ENCODE results near the gene ZSCAN10. TPM values are rescaled to one million over a fixed set of nuclear protein-coding genes. Genes with fewer than 3 reads are reported as not detected.
A peak's percentile ranks its signal among the peaks of the same experiment; 100 is the strongest.

Gene ZSCAN10
- total RNA-seq, 3 donors from 2014 or later (not counting 1 experiment from before 2014, with no cell fraction given) = 0.65 to 0.96 (median 0.77) TPM

GRCh38 chr16:3133844-3134243 is 34.8 kb upstream of the ZSCAN10 start:
- Mint-ChIP-seq H3K4me1 (peaks cover 29 to 43% of the 10 kb centered on the region in 2 donors), H3K9me3 (no peaks in the 10 kb centered on the region), H3K27me3 (ENCODE audit: low read depth in 2 of 2) (no peaks in the 10 kb centered on the region), H3K36me3 (no peaks in the 10 kb centered on the region), H3K4me3 (peak overlapping the region; percentile 95), H3K27ac (peak overlapping the region; percentile 96)
- ATAC-seq = no peak
- H3K4me1 ChIP-seq (ENCODE audit: control insufficient read depth, insufficient read depth, low read length) = peaks cover 28% of the 10 kb centered on the region
- H3K9me3 ChIP-seq (ENCODE audit: control insufficient read depth, insufficient read depth, low read length) = no peaks in the 10 kb centered on the region
- TF ChIP-seq, protein P1, sequence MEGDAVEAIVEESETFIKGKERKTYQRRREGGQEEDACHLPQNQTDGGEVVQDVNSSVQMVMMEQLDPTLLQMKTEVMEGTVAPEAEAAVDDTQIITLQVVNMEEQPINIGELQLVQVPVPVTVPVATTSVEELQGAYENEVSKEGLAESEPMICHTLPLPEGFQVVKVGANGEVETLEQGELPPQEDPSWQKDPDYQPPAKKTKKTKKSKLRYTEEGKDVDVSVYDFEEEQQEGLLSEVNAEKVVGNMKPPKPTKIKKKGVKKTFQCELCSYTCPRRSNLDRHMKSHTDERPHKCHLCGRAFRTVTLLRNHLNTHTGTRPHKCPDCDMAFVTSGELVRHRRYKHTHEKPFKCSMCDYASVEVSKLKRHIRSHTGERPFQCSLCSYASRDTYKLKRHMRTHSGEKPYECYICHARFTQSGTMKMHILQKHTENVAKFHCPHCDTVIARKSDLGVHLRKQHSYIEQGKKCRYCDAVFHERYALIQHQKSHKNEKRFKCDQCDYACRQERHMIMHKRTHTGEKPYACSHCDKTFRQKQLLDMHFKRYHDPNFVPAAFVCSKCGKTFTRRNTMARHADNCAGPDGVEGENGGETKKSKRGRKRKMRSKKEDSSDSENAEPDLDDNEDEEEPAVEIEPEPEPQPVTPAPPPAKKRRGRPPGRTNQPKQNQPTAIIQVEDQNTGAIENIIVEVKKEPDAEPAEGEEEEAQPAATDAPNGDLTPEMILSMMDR (IDR thresholded peaks at IDR 0.05) = no peak
- H3K4me3 ChIP-seq (ENCODE audit: low read length) = peak overlapping the region; percentile 94
- no peaks in the 10 kb centered on the region for H3K27me3 ChIP-seq (ENCODE audit: control insufficient read depth, insufficient read depth, low read length)
- peak overlapping the region; percentile 95 for H3K27ac ChIP-seq (ENCODE audit: low read length)
- H3K36me3 ChIP-seq (ENCODE audit: control insufficient read depth, insufficient read depth, low read length) = peaks cover 7% of the 10 kb centered on the region
- intact Hi-C loops (cut with micrococcal nuclease) = loop anchor here (1.0 to 2.0 kb wide), 2 partner anchors 10 to 17 kb away; no protein-coding TSS in a partner anchor
- peak in 1 of 2 donors; percentile 32 for DNase-seq
- WGBS (ENCODE audit: insufficient coverage) = 10% methylated on average over 6 of the region's 7 CpGs

DNA sequence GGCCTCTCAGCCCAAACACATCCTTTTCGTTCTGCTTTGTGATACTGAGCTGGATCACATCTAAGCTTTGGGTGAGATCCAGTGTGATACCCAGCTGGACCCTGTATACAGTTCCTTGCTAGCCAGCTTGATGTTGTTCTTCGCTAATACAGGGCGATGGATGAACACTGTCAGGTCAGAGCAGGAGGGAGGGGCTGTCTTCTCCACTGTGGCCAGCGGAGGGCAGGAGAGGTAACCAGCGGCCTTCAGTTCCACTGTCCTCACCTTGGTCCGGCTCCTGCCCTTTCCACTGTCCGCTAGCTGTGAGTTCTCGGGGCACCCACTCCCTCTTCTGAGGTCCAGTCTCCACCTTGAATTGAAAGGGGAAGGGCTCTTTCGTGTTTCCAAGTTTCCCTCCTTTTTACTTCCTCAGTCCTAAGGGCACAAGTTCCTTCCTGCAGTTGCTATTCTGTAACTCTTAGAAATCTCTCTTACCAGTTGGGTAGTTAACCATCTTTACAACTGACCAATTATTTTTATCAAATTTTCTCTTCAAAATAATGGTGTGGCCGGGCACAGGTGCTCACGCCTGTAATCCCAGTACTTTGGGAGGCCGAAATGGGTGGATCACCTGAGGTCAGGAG is 32.8 kb upstream of the ZSCAN10 start:
- Mint-ChIP-seq H3K9me3 (no peaks in the 10 kb centered on the region), H3K27me3 (ENCODE audit: low read depth in 2 of 2) (no peaks in the 10 kb centered on the region), H3K36me3 (no peaks in the 10 kb centered on the region), H3K27ac (peak overlapping the region; percentile 23 to 38), H3K4me3 (no peak overlapping the region), H3K4me1 (peaks cover 42 to 63% of the 10 kb centered on the region in 2 donors)
- TF ChIP-seq, protein P1 (IDR thresholded peaks at IDR 0.05) = peak; percentile 31
- intact Hi-C loops (cut with micrococcal nuclease) = no loop called here
- Histone ChIP-seq H3K4me3 (ENCODE audit: low read length) (no peak overlapping the region), H3K27ac (ENCODE audit: low read length) (no peak overlapping the region), H3K36me3 (ENCODE audit: control insufficient read depth, insufficient read depth, low read length) (peaks cover 3% of the 10 kb centered on the region), H3K4me1 (ENCODE audit: control insufficient read depth, insufficient read depth, low read length) (peaks cover 41% of the 10 kb centered on the region), H3K9me3 (ENCODE audit: control insufficient read depth, insufficient read depth, low read length) (no peaks in the 10 kb centered on the region), H3K27me3 (ENCODE audit: control insufficient read depth, insufficient read depth, low read length) (no peaks in the 10 kb centered on the region)
- ATAC-seq (no peak), DNase-seq (peak in 1 of 2 donors; percentile 62)
- 75% methylated on average over 12 of the region's 12 CpGs for WGBS (ENCODE audit: insufficient coverage)

DNA sequence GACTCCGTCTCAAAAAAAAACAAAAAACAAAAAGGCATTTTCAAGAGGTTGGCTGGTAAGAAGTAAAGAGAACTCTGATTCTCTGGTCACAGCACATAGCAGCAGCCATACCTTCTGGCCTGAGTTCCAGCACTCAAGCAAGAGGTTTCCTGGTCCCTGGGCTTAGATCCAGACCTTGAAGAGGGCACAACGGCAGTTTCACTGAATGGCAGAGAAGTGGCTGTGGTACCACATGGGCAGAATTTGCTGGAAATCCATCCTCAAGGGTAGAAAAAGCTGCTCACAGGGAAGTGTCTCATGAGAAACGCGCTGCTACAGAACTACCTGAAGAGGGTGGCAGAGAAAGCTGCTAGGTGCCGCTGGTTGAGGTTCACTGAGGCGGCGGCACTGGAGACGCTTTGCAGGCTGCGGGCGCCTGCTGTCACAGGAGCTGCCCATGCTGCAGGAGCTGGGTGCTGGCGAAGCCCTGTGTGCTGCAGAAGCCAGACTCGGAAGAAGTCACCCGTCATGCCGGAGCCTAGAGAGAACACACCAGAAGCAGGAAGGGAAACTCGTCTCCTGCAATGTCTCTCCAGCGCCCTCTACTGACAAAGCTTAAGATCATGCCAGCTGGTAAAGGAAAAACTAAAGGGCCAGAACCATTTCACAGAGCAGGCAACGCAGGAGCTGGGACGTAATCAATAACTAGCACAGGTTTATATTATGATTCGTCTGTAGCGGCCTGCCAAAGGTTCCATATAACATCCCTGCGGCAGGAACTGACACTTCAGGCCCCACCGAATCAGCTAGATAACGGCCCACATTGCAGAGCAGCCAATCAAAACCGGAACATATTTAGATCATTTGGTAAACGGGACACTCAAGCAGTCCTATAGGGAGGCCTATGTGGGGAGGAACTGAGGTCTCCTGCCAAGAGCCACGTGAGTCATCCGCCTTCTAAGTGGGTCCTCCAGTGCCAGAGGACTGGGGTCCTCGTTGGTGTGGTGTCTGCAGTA is 30.3 kb upstream of the ZSCAN10 start:
- intact Hi-C loops (cut with micrococcal nuclease) = loop anchor here (1.0 kb wide), 2 partner anchors 33 to 70 kb away; no protein-coding TSS in a partner anchor
- peaks cover 38 to 61% of the 10 kb centered on the region in 2 donors for H3K4me1 Mint-ChIP-seq
- Histone ChIP-seq H3K4me3 (ENCODE audit: low read length) (peak overlapping the region; percentile 54), H3K9me3 (ENCODE audit: control insufficient read depth, insufficient read depth, low read length) (no peaks in the 10 kb centered on the region), H3K4me1 (ENCODE audit: control insufficient read depth, insufficient read depth, low read length) (peaks cover 44% of the 10 kb centered on the region), H3K36me3 (ENCODE audit: control insufficient read depth, insufficient read depth, low read length) (peaks cover 3% of the 10 kb centered on the region), H3K27ac (ENCODE audit: low read length) (peak overlapping the region; percentile 44), H3K27me3 (ENCODE audit: control insufficient read depth, insufficient read depth, low read length) (no peaks in the 10 kb centered on the region)
- TF ChIP-seq, protein P1 (IDR thresholded peaks at IDR 0.05) = peak; percentile 97
- peak overlapping the region; percentile 96 for H3K4me3 Mint-ChIP-seq
- 22% methylated on average over 28 of the region's 28 CpGs for WGBS (ENCODE audit: insufficient coverage)
- DNase-seq (peak; percentile 59 to 95), ATAC-seq (peak; percentile 75 to 88 (median 76))
- no peaks in the 10 kb centered on the region for H3K36me3 Mint-ChIP-seq
- peak overlapping the region; percentile 85 to 91 for H3K27ac Mint-ChIP-seq
- H3K27me3 Mint-ChIP-seq (ENCODE audit: low read depth in 2 of 2) = no peaks in the 10 kb centered on the region
- no peaks in the 10 kb centered on the region for H3K9me3 Mint-ChIP-seq

All from natural killer cell (primary cell).